Stimulated activated CD4-positive, alpha-beta T cell treated with anti-CD3 and anti-CD28 coated beads, Interleukin-15, amount 100 ng/mL, for 24 hours (primary cell): ENCODE data around the gene GDI1.
"Not testable (repeated sequence)": the region's sequence is repeated elsewhere in the genome, so short reads cannot be mapped to it uniquely, and the experiment has no call there.

ENCODE experiments used
- DNase-seq: peaks from one replicate; pipeline ENCODE4 v3.0.0-alpha.2; 2020

Gene GDI1

GRCh38 chrX:154436983-154437752 lies at the start of gene GDI1:
GDI1 (plus strand) TSS chrX:154437154; CDS start chrX:154437255, 101 bp downstream.
- peak; percentile 68 for DNase-seq

GRCh38 chrX:154388094-154388493 lies 48.9 kb upstream of the GDI1 start:
- DNase-seq = not testable (repeated sequence)

GRCh38 chrX:154388649-154389048 lies 48.3 kb upstream of the GDI1 start:
- not testable (repeated sequence) for DNase-seq

GRCh38 chrX:154389812-154390747 lies 46.9 kb upstream of the GDI1 start:
- DNase-seq = not testable (repeated sequence)

- DNase-seq = not testable (repeated sequence)
Observed at GRCh38 chrX:154396363-154396762, 40.6 kb upstream of the GDI1 start.

- DNase-seq = peak; percentile 84
Observed at GRCh38 chrX:154396973-154397887, 39.7 kb upstream of the GDI1 start.

GRCh38 chrX:154397888-154398667 lies 38.9 kb upstream of the GDI1 start, which contains the start of gene RPL10:
RPL10 (plus strand) TSS chrX:154398377; CDS start chrX:154398520, 143 bp downstream.
- DNase-seq = peak; percentile 92

- DNase-seq = peak; percentile 81
Observed at GRCh38 chrX:154398668-154399526, 38.1 kb upstream of the GDI1 start.

- DNase-seq = peak; percentile 48
Observed at GRCh38 chrX:154399527-154400368, 37.2 kb upstream of the GDI1 start.

- DNase-seq = not testable (repeated sequence)
Observed at GRCh38 chrX:154400369-154400817, 36.6 kb upstream of the GDI1 start.

GRCh38 chrX:154401045-154401799 lies 35.7 kb upstream of the GDI1 start:
- DNase-seq = peak; percentile 52

- DNase-seq = peak; percentile 34
Observed at GRCh38 chrX:154401918-154402621, 34.9 kb upstream of the GDI1 start.

- peak; percentile 27 for DNase-seq
Observed at GRCh38 chrX:154402622-154403127, 34.3 kb upstream of the GDI1 start.

GRCh38 chrX:154403192-154403591 lies 33.8 kb upstream of the GDI1 start:
- DNase-seq = no peak

- DNase-seq = no peak
Observed at GRCh38 chrX:154403858-154404257, 33.1 kb upstream of the GDI1 start.

GRCh38 chrX:154404625-154405192 lies 32.2 kb upstream of the GDI1 start:
- no peak for DNase-seq

- DNase-seq = no peak
Observed at GRCh38 chrX:154408659-154409221, 28.2 kb upstream of the GDI1 start.
